ENCODE data around the gene DOCK1. TPM values are rescaled to one million over a fixed set of nuclear protein-coding genes. Genes with fewer than 3 reads are reported as not detected.

The DOCK1 gene
- total and polyA plus RNA-seq, 2 experiments from 2014 or later: 22.8 to 45.6 TPM

GRCh38 chr10:127048630-127049029 is 143.4 kb downstream of the DOCK1 start:
- H3K4me3 ChIP-seq: no peak overlapping the region
- H3K79me2 ChIP-seq (ENCODE audit: insufficient read depth): no peaks in the 10 kb centered on the region; the same call in 1 of the 2 replicates
- H3K36me3 ChIP-seq (ENCODE audit: low read depth): peaks cover 12% of the 10 kb centered on the region; the same call in 1 of the 2 replicates
- H4K20me1 ChIP-seq (ENCODE audit: insufficient read depth): 0 out of 2 replicates have a peak, but pooled peaks cover 12% of the 10 kb centered on the region
- peaks cover 9% of the 10 kb centered on the region for H3F3A ChIP-seq (ENCODE audit: insufficient read depth)
- H3K9me3 ChIP-seq (ENCODE audit: low read depth): no peaks in the 10 kb centered on the region
- H3K9ac ChIP-seq: no peak overlapping the region
- no peaks in the 10 kb centered on the region for H3K27me3 ChIP-seq (replicated peaks; ENCODE audit: insufficient read depth)
- no peak for DNase-seq
- no peak overlapping the region for H3K4me2 ChIP-seq (ENCODE audit: unreplicated experiment)
- in situ Hi-C loops (cut with MboI): no loop called here
- H3K4me1 ChIP-seq (ENCODE audit: insufficient read depth): peaks cover 13% of the 10 kb centered on the region
- TF ChIP-seq EZH2 (IDR thresholded peaks at IDR 0.05; ENCODE audit: insufficient read depth, poor library complexity, severe bottlenecking): no peak
- no peaks in the 10 kb centered on the region for H3K9me2 ChIP-seq (ENCODE audit: insufficient read depth)
- H2AFZ ChIP-seq: no peak overlapping the region
- H3K27ac ChIP-seq: no peak overlapping the region
- 88 to 91% methylated on average over 6 of the region's 6 CpGs for WGBS, 2 experiments (ENCODE audit: low coverage in 1 of 2, low lambda C conversion rate in 2 of 2, missing lambda C conversion rate in 2 of 2)

DNA sequence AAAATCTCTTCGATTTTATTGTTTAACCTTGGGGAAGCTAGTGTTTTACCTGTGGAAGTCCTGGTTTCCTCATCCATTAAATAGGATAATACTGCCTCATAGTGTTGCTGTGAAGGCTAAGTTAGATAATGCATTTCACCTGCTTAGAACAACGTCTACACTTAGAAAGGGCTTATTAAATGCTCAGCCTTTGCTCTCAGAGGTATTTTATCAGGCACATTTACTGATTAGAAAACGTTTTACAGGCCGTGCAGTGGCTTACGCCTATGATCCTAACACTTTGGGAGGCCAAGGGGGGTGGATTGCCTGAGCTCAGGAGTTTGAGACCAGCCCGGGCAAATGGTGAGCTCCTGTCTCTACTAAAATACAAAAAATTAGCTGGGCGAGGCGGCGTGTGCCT is 146.8 kb downstream of the DOCK1 start:
- 97% methylated on average over 9 of the region's 9 CpGs for WGBS, 2 experiments (ENCODE audit: low coverage in 1 of 2, low lambda C conversion rate in 2 of 2, missing lambda C conversion rate in 2 of 2)
- no peaks in the 10 kb centered on the region; the same call in 1 of the 2 replicates for H3K79me2 ChIP-seq (ENCODE audit: insufficient read depth)
- peaks cover 9% of the 10 kb centered on the region for H3K4me1 ChIP-seq (ENCODE audit: insufficient read depth)
- H3K27me3 ChIP-seq (replicated peaks; ENCODE audit: insufficient read depth): no peaks in the 10 kb centered on the region
- in situ Hi-C loops (cut with MboI): no loop called here
- H3K4me2 ChIP-seq (ENCODE audit: unreplicated experiment): no peak overlapping the region
- H3K27ac ChIP-seq: no peak overlapping the region
- H3K9ac ChIP-seq: no peak overlapping the region
- TF ChIP-seq EZH2phosphoT487 (IDR thresholded peaks at IDR 0.05; ENCODE audit: insufficient read depth, low read depth) (no peak), EZH2 (IDR thresholded peaks at IDR 0.05; ENCODE audit: insufficient read depth, poor library complexity, severe bottlenecking) (no peak)
- 0 out of 2 replicates have a peak, but pooled peaks cover 12% of the 10 kb centered on the region for H4K20me1 ChIP-seq (ENCODE audit: insufficient read depth)
- DNase-seq: no peak
- H2AFZ ChIP-seq: no peak overlapping the region
- peaks cover 25% of the 10 kb centered on the region; the same call in 1 of the 2 replicates for H3K36me3 ChIP-seq (ENCODE audit: low read depth)
- no peaks in the 10 kb centered on the region for H3K9me2 ChIP-seq (ENCODE audit: insufficient read depth)
- H3K9me3 ChIP-seq (ENCODE audit: low read depth): no peaks in the 10 kb centered on the region
- H3F3A ChIP-seq (ENCODE audit: insufficient read depth): peaks cover 9% of the 10 kb centered on the region
- H3K4me3 ChIP-seq: no peak overlapping the region

DNA sequence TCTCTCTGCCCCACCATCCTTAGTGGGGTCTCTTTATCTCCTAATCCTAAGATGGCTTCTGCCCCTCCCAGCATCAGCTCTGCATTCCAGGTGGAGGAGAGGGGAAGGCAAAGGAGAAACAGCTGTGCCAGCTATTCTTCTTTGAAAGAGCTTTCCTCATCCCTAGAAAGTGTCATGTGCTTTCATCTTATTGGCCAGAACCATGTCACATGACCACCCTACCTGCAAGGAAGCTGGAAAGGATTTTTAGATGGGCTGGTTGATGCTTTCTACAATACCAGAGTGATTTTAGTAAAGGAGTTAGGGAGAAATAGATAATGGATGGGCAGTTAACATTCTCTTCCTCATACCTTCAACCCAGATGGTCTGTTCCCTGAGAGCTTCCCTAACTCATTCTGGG is 150.0 kb downstream of the DOCK1 start:
- H3K36me3 ChIP-seq (ENCODE audit: low read depth): peaks cover 48% of the 10 kb centered on the region
- H3K4me2 ChIP-seq (ENCODE audit: unreplicated experiment): no peak overlapping the region
- in situ Hi-C loops (cut with MboI): no loop called here
- no peaks in the 10 kb centered on the region for H3K4me1 ChIP-seq (ENCODE audit: insufficient read depth)
- H3K9ac ChIP-seq: no peak overlapping the region
- H3K79me2 ChIP-seq (ENCODE audit: insufficient read depth): no peaks in the 10 kb centered on the region; the same call in none of the 2 replicates
- H3K27me3 ChIP-seq (replicated peaks; ENCODE audit: insufficient read depth): no peaks in the 10 kb centered on the region
- H3K27ac ChIP-seq: no peak overlapping the region
- no peaks in the 10 kb centered on the region for H3F3A ChIP-seq (ENCODE audit: insufficient read depth)
- peaks cover 7% of the 10 kb centered on the region for H3K9me3 ChIP-seq (ENCODE audit: low read depth)
- H3K4me3 ChIP-seq: no peak overlapping the region
- H3K9me2 ChIP-seq (ENCODE audit: insufficient read depth): no peaks in the 10 kb centered on the region
- TF ChIP-seq EZH2phosphoT487 (IDR thresholded peaks at IDR 0.05; ENCODE audit: insufficient read depth, low read depth) (no peak), EZH2 (IDR thresholded peaks at IDR 0.05; ENCODE audit: insufficient read depth, poor library complexity, severe bottlenecking) (no peak)
- no peak for DNase-seq
- no peaks in the 10 kb centered on the region for H4K20me1 ChIP-seq (ENCODE audit: insufficient read depth)
- no peak overlapping the region for H2AFZ ChIP-seq

- no peak for DNase-seq
- no peaks in the 10 kb centered on the region for H3K4me1 ChIP-seq (ENCODE audit: insufficient read depth)
- peaks cover 7% of the 10 kb centered on the region for H3K9me3 ChIP-seq (ENCODE audit: low read depth)
- no peaks in the 10 kb centered on the region for H3K27me3 ChIP-seq (replicated peaks; ENCODE audit: insufficient read depth)
- in situ Hi-C loops (cut with MboI): no loop called here
- H4K20me1 ChIP-seq (ENCODE audit: insufficient read depth): no peaks in the 10 kb centered on the region
- no peak overlapping the region for H3K9ac ChIP-seq
- no peaks in the 10 kb centered on the region for H3F3A ChIP-seq (ENCODE audit: insufficient read depth)
- no peak overlapping the region for H2AFZ ChIP-seq
- no peaks in the 10 kb centered on the region; the same call in 1 of the 2 replicates for H3K79me2 ChIP-seq (ENCODE audit: insufficient read depth)
- no peaks in the 10 kb centered on the region for H3K9me2 ChIP-seq (ENCODE audit: insufficient read depth)
- H3K4me2 ChIP-seq (ENCODE audit: unreplicated experiment): no peak overlapping the region
- no peak overlapping the region for H3K27ac ChIP-seq
- no peak for TF ChIP-seq EZH2 (IDR thresholded peaks at IDR 0.05; ENCODE audit: insufficient read depth, poor library complexity, severe bottlenecking)
- TF ChIP-seq EZH2phosphoT487 (IDR thresholded peaks at IDR 0.05; ENCODE audit: insufficient read depth, low read depth): no peak
- peaks cover 42% of the 10 kb centered on the region for H3K36me3 ChIP-seq (ENCODE audit: low read depth)
- H3K4me3 ChIP-seq: no peak overlapping the region
Observed at GRCh38 chr10:127059314-127059713, 154.1 kb downstream of the DOCK1 start.

DNA sequence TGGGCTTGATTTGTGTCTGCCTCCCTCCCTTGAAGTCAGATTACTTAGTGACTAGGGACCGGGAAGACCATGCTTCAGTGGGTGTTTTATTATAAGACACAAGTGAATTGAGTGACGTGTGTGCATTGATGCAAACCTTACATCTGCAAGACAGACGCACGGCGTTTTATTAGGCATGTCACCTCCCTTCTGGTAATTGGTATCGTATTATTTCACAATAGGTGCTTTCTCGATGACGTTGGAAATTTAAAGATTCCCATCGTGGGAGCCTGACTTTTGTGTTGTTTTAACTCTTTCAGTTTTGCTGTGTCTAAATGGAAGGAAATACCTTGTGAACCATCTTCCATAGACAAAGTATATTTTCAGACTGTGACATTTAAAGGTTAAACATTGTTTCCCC is 158.5 kb downstream of the DOCK1 start:
- Histone ChIP-seq H3K4me2 (ENCODE audit: unreplicated experiment) (no peak overlapping the region), H2AFZ (no peak overlapping the region), H3K9ac (no peak overlapping the region), H4K20me1 (ENCODE audit: insufficient read depth) (no peaks in the 10 kb centered on the region), H3K36me3 (ENCODE audit: low read depth) (peaks cover 26% of the 10 kb centered on the region), H3F3A (ENCODE audit: insufficient read depth) (no peaks in the 10 kb centered on the region), H3K79me2 (ENCODE audit: insufficient read depth) (no peaks in the 10 kb centered on the region; the same call in 1 of the 2 replicates), H3K9me3 (ENCODE audit: low read depth) (peaks cover 5% of the 10 kb centered on the region), H3K27ac (no peak overlapping the region), H3K4me1 (ENCODE audit: insufficient read depth) (no peaks in the 10 kb centered on the region), H3K4me3 (no peak overlapping the region), H3K27me3 (replicated peaks; ENCODE audit: insufficient read depth) (no peaks in the 10 kb centered on the region), H3K9me2 (ENCODE audit: insufficient read depth) (no peaks in the 10 kb centered on the region)
- TF ChIP-seq EZH2 (IDR thresholded peaks at IDR 0.05; ENCODE audit: insufficient read depth, poor library complexity, severe bottlenecking) (no peak), EZH2phosphoT487 (IDR thresholded peaks at IDR 0.05; ENCODE audit: insufficient read depth, low read depth) (no peak)
- in situ Hi-C loops (cut with MboI): no loop called here
- 71 to 78% methylated on average over 9 of the region's 9 CpGs for WGBS, 2 experiments (ENCODE audit: low coverage in 1 of 2, low lambda C conversion rate in 2 of 2, missing lambda C conversion rate in 2 of 2)
- no peak for DNase-seq
